K562 (cell line): ENCODE data around the gene PRSS27. TPM values are rescaled to one million over a fixed set of nuclear protein-coding genes. Genes with fewer than 3 reads are reported as not detected.

ENCODE experiments used
- BCOR ChIP-seq: fragments of 450-650 bp; IDR thresholded peaks from 2 replicates; pipeline ENCODE4 v1.6.1; 2016
- CBX8 ChIP-seq: fragments of 200-600 bp; sonication (generic); IDR thresholded peaks from 2 replicates; pipeline ENCODE4 v1.6.1; 2012; ENCODE audit warnings: borderline replicate concordance, mixed run types, low read depth, mild to moderate bottlenecking, moderate library complexity, mixed read lengths, low read length, control low read depth, inconsistent platforms; ENCODE audit not compliant: poor library complexity, severe bottlenecking; ENCODE audit errors: extremely low read depth
- FIP1L1 ChIP-seq: fragments of 200-400 bp; formaldehyde crosslinking; IDR thresholded peaks from 2 replicates; pipeline ENCODE4 v1.6.1; 2018; ENCODE audit warnings: mild to moderate bottlenecking, low read depth, low read length; ENCODE audit not compliant: poor library complexity, severe bottlenecking
- SAFB ChIP-seq: fragments of 200-400 bp; formaldehyde crosslinking; IDR thresholded peaks from 2 replicates; pipeline ENCODE4 v1.6.1; 2017; ENCODE audit warnings: low read depth, low read length, borderline replicate concordance
- TEAD1 ChIP-seq, 2 experiments: fragments of 450-650 bp in 1 of 2; sonication (generic) in 1 of 2; formaldehyde crosslinking; IDR thresholded peaks; 2 replicates each; pipeline versions ENCODE4 v1.4.0 to v1.8.0; 2020 to 2022; ENCODE audit warnings: mild to moderate bottlenecking in 2 of 2, missing genetic modification reagents in 1 of 2
- ZBTB7A ChIP-seq: IDR thresholded peaks from 2 replicates; pipeline ENCODE4 v1.6.1; 2011; ENCODE audit warnings: low read depth, mild to moderate bottlenecking, low read length, moderate library complexity, borderline replicate concordance; ENCODE audit not compliant: control insufficient read depth
- ZKSCAN1 ChIP-seq: fragments of 150-350 bp; IDR thresholded peaks from 2 replicates; pipeline ENCODE4 v1.6.1; 2016; ENCODE audit warnings: low read depth, low read length
- ZNF444 ChIP-seq: fragments of 250-450 bp; sonication (Bioruptor Pico); IDR thresholded peaks from 2 replicates; pipeline ENCODE4 v1.4.0; 2020; ENCODE audit warnings: mild to moderate bottlenecking, moderate library complexity
- ZNF584 ChIP-seq: fragments of 200-800 bp; sonication (Bioruptor generic); IDR thresholded peaks from 2 replicates; pipeline ENCODE4 v1.6.1; 2016; ENCODE audit warnings: low read depth, mild to moderate bottlenecking, missing genetic modification characterization, missing compliant biosample characterization
- polyA plus RNA-seq, 8 experiments: library from polyadenylated mRNA; depleted of rRNA in 4 of 8; stranded (reverse) in 5 of 8; unstranded in 3 of 8; fragments of >200 nt; fragmentation: Nextera tagmentation in 2 of 8; fragmentation: Illumina TruSeq in 1 of 8; extraction: Ambion mirVana in 2 of 8; extraction: Trizol in 1 of 8; gene quantifications; 2 replicates each; pipeline versions ENCODE4 v1.2.1 to v1.2.3, GENCODE V29; 2011 to 2014; ENCODE audit warnings: inconsistent platforms in 1 of 8, missing spikeins in 1 of 8
- total RNA-seq, 7 experiments: library from RNA; depleted of rRNA in 6 of 7; stranded (reverse); fragments of >200 nt in 6 of 7; fragmentation: Illumina TruSeq in 2 of 7; extraction: Trizol in 2 of 7; gene quantifications; 2 replicates each; pipeline versions ENCODE4 v1.2.1 to v1.2.3, GENCODE V29; 2011 to 2021; ENCODE audit warnings: low replicate concordance in 1 of 7
- TF ChIP-seq, protein P1 (sequence below), 2 experiments: fragments of 450-650 bp; IDR thresholded peaks; 2 replicates each; pipeline ENCODE4 v1.6.1; 2016
- TF ChIP-seq, protein P2 (sequence below), 2 experiments: fragments of 200-800 bp in 1 of 2; sonication (Bioruptor generic) in 1 of 2; sonication (generic) in 1 of 2; formaldehyde crosslinking in 1 of 2; IDR thresholded peaks in 1 of 2; conservative IDR thresholded peaks in 1 of 2; 2 replicates each; pipeline versions ENCODE4 v1.5.0 to v1.6.1; 2016 to 2020; ENCODE audit warnings: missing compliant biosample characterization in 1 of 2, missing genetic modification characterization in 1 of 2, missing genetic modification reagents in 1 of 2
- TF ChIP-seq, protein P3 (sequence below), 3 experiments: fragments of 200-800 bp in 1 of 3; sonication (Bioruptor generic) in 1 of 3; sonication (generic) in 1 of 3; formaldehyde crosslinking in 1 of 3; IDR thresholded peaks; 2 replicates each; pipeline versions ENCODE4 v1.6.1 to v1.8.0; 2016 to 2022; ENCODE audit warnings: mild to moderate bottlenecking in 2 of 3, missing compliant biosample characterization in 2 of 3, missing genetic modification characterization in 2 of 3, missing genetic modification reagents in 1 of 3
- TF ChIP-seq, protein P4 (sequence below): fragments of 450-650 bp; IDR thresholded peaks from 2 replicates; pipeline ENCODE4 v1.7.1; 2018; ENCODE audit warnings: mild to moderate bottlenecking, low read depth; ENCODE audit not compliant: partially characterized antibody
- TF ChIP-seq, protein P5 (sequence below): sonication (generic); formaldehyde crosslinking; IDR thresholded peaks from 2 replicates; pipeline ENCODE4 v1.4.0; 2020; ENCODE audit warnings: mild to moderate bottlenecking, missing genetic modification reagents

Gene PRSS27
- total and polyA plus RNA-seq, 9 of the 15 experiments (the other 6 are each of a cell fraction or from before 2014, with no cell fraction given) = 0.09 to 0.20 (median 0.17) TPM; not detected in 5

DNA sequence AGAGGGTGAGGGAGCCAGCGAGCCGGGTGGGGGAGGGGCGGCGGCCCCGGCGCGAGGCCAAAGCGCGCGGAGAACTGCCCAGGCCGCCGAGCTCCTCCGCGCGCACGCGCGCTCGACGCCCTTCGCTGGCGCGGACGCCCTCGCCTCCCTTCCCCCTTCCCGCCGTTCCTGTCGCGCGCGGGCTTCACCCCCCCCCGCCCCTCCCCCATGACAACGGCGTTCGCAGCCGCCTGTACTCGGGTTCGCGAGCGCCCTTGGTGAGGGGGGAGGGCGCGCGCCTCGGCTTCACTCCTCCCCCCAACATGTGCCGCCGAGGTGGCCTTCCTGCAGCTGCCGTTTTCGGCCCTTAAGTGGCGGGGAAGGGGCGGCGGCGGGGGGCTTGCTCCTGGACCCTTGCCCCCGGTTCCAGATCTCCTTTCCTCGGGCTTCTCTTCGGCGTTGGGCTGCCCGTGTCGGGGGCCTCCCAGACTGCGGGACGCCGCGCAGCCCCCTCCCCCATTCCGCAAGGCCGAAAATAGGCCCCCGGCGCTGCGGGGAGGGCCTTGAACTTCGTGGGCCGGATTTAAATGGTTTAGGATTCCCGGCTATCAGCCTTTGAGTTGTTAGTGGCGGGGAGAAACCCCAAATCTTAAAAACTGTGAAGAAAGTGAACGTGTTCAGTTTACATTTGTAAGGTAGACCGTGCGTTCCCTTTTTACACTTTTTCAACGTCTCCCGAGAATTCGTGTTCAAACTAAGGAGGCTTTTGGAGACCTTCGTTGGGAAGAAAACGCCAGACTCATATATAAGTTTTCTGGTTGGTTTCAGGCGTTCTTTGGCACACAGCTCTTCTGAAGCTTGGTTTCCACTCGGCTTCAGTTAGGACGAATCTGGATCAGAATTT lies 33.1 kb upstream of the PRSS27 start (continued):
- TF ChIP-seq, protein P1, sequence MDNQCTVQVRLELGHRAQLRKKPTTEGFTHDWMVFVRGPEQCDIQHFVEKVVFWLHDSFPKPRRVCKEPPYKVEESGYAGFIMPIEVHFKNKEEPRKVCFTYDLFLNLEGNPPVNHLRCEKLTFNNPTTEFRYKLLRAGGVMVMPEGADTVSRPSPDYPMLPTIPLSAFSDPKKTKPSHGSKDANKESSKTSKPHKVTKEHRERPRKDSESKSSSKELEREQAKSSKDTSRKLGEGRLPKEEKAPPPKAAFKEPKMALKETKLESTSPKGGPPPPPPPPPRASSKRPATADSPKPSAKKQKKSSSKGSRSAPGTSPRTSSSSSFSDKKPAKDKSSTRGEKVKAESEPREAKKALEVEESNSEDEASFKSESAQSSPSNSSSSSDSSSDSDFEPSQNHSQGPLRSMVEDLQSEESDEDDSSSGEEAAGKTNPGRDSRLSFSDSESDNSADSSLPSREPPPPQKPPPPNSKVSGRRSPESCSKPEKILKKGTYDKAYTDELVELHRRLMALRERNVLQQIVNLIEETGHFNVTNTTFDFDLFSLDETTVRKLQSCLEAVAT (IDR thresholded peaks at IDR 0.05) = peak in 1 of 2 experiments; percentile 72; a peak in 1 of 4 replicates
- TF ChIP-seq ZNF584 = peak; percentile 44; the same call in 1 of the 2 replicates
- TF ChIP-seq, protein P2, sequence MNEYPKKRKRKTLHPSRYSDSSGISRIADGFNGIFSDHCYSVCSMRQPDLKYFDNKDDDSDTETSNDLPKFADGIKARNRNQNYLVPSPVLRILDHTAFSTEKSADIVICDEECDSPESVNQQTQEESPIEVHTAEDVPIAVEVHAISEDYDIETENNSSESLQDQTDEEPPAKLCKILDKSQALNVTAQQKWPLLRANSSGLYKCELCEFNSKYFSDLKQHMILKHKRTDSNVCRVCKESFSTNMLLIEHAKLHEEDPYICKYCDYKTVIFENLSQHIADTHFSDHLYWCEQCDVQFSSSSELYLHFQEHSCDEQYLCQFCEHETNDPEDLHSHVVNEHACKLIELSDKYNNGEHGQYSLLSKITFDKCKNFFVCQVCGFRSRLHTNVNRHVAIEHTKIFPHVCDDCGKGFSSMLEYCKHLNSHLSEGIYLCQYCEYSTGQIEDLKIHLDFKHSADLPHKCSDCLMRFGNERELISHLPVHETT (CRISPR knock-in tag; conservative IDR thresholded peaks at IDR 0.05 in 1 of 2, IDR thresholded peaks at IDR 0.05 in 1 of 2) = peak in 1 of 2 experiments; percentile 58; a peak in 1 of 4 replicates
- peak; percentile 16 for TF ChIP-seq FIP1L1
- TF ChIP-seq, protein P3, sequence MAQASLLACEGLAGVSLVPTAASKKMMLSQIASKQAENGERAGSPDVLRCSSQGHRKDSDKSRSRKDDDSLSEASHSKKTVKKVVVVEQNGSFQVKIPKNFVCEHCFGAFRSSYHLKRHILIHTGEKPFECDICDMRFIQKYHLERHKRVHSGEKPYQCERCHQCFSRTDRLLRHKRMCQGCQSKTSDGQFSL (CRISPR knock-in tag; IDR thresholded peaks at IDR 0.05) = peak; percentile 99
- TF ChIP-seq, protein P3 (tag; IDR thresholded peaks at IDR 0.05) = peak in 1 of 2 experiments; percentile 98; a peak in 2 of 4 replicates
- peak; percentile 55; the same call in 1 of the 2 replicates for TF ChIP-seq SAFB
- TF ChIP-seq ZKSCAN1 = no peak
- peak; percentile 94 for TF ChIP-seq ZBTB7A
- TF ChIP-seq, protein P4, sequence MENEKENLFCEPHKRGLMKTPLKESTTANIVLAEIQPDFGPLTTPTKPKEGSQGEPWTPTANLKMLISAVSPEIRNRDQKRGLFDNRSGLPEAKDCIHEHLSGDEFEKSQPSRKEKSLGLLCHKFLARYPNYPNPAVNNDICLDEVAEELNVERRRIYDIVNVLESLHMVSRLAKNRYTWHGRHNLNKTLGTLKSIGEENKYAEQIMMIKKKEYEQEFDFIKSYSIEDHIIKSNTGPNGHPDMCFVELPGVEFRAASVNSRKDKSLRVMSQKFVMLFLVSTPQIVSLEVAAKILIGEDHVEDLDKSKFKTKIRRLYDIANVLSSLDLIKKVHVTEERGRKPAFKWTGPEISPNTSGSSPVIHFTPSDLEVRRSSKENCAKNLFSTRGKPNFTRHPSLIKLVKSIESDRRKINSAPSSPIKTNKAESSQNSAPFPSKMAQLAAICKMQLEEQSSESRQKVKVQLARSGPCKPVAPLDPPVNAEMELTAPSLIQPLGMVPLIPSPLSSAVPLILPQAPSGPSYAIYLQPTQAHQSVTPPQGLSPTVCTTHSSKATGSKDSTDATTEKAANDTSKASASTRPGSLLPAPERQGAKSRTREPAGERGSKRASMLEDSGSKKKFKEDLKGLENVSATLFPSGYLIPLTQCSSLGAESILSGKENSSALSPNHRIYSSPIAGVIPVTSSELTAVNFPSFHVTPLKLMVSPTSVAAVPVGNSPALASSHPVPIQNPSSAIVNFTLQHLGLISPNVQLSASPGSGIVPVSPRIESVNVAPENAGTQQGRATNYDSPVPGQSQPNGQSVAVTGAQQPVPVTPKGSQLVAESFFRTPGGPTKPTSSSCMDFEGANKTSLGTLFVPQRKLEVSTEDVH = no peak
- TF ChIP-seq CBX8 = no peak
- TF ChIP-seq, protein P5, sequence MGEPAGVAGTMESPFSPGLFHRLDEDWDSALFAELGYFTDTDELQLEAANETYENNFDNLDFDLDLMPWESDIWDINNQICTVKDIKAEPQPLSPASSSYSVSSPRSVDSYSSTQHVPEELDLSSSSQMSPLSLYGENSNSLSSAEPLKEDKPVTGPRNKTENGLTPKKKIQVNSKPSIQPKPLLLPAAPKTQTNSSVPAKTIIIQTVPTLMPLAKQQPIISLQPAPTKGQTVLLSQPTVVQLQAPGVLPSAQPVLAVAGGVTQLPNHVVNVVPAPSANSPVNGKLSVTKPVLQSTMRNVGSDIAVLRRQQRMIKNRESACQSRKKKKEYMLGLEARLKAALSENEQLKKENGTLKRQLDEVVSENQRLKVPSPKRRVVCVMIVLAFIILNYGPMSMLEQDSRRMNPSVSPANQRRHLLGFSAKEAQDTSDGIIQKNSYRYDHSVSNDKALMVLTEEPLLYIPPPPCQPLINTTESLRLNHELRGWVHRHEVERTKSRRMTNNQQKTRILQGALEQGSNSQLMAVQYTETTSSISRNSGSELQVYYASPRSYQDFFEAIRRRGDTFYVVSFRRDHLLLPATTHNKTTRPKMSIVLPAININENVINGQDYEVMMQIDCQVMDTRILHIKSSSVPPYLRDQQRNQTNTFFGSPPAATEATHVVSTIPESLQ (CRISPR knock-in tag) = peak; percentile 67; the same call in 1 of the 2 replicates
- peak; percentile 91 for TF ChIP-seq ZNF444
- TF ChIP-seq BCOR = peak; percentile 51; the same call in 1 of the 2 replicates
- TF ChIP-seq TEAD1 (CRISPR knock-in tag; IDR thresholded peaks at IDR 0.05) = 0 out of 4 replicates have a peak, but pooled peaks of 1 of the 2 experiments have one; percentile 42
